Activated naive CD4-positive, alpha-beta T cell treated with anti-CD3 and anti-CD28 coated beads, Interleukin-2, amount 50 U/mL, for 24 hours (primary cell): ENCODE data around the gene PCDHA2.
"Not testable (repeated sequence)": the region's sequence is repeated elsewhere in the genome, so short reads cannot be mapped to it uniquely, and the experiment has no call there.

Experiments
- H3K27ac Mint-ChIP-seq: one replicate; pipeline ENCODE4 v1.8.0; 2021; ENCODE audit warnings: mild to moderate bottlenecking, mixed read lengths
- H3K27me3 Mint-ChIP-seq: one replicate; pipeline ENCODE4 v1.8.0; 2021; ENCODE audit warnings: mixed read lengths
- H3K36me3 Mint-ChIP-seq: one replicate; pipeline ENCODE4 v1.8.0; 2021; ENCODE audit warnings: mixed read lengths
- H3K4me1 Mint-ChIP-seq: one replicate; pipeline ENCODE4 v1.8.0; 2021; ENCODE audit warnings: mixed read lengths
- H3K4me3 Mint-ChIP-seq: one replicate; pipeline ENCODE4 v1.8.0; 2021; ENCODE audit warnings: mild to moderate bottlenecking, mixed read lengths
- H3K9me3 Mint-ChIP-seq: one replicate; pipeline ENCODE4 v1.8.0; 2021; ENCODE audit warnings: mixed read lengths

PCDHA2 gene

DNA sequence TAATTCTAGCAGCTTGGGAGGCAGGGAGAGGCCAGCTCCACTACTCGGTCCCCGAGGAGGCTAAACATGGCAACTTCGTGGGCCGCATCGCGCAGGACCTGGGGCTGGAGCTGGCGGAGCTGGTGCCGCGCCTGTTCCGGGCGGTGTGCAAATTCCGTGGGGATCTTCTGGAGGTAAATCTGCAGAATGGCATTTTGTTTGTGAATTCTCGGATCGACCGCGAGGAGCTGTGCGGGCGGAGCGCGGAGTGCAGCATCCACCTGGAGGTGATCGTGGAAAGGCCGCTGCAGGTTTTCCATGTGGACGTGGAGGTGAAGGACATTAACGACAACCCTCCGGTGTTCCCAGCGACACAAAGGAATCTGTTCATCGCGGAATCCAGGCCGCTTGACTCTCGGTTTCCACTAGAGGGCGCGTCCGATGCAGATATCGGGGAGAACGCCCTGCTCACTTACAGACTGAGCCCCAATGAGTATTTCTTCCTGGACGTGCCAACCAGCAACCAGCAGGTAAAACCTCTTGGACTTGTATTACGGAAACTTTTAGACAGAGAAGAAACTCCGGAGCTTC is 39.9 kb downstream of the PCDHA2 start:
- Mint-ChIP-seq H3K27me3 (peaks cover 36% of the 10 kb centered on the region), H3K9me3 (peaks cover 15% of the 10 kb centered on the region), H3K36me3 (peaks cover 13% of the 10 kb centered on the region)
- H3K4me1 Mint-ChIP-seq, H3K27ac Mint-ChIP-seq, H3K4me3 Mint-ChIP-seq: not testable (repeated sequence)

DNA sequence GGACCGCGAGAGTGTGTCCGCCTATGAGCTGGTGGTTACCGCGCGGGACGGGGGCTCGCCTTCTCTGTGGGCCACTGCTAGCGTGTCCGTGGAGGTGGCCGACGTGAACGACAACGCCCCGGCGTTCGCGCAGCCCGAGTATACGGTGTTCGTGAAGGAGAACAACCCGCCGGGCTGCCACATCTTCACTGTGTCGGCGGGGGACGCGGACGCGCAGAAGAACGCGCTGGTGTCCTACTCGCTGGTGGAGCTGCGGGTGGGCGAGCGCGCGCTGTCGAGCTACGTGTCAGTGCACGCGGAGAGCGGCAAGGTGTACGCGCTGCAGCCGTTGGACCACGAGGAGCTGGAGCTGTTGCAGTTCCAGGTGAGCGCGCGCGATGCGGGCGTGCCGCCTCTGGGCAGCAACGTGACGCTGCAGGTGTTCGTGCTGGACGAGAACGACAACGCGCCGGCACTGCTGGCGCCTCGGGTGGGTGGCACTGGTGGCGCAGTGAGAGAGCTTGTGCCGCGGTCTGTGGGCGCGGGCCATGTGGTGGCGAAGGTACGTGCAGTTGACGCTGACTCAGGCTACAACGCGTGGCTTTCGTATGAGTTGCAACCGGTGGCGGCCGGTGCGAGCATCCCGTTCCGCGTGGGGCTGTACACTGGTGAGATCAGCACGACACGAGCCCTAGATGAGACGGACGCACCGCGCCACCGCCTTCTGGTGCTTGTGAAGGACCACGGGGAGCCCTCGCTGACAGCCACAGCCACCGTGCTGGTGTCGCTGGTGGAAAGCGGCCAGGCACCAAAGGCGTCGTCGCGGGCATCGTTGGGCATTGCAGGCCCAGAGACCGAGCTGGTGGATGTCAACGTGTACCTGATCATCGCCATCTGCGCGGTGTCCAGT is 41.2 kb downstream of the PCDHA2 start:
- H3K27me3 Mint-ChIP-seq, result peaks cover 41% of the 10 kb centered on the region
- H3K9me3 Mint-ChIP-seq, result peaks cover 24% of the 10 kb centered on the region
- H3K4me1 Mint-ChIP-seq, result no peaks in the 10 kb centered on the region
- no peak overlapping the region for H3K27ac Mint-ChIP-seq
- H3K4me3 Mint-ChIP-seq, result no peak overlapping the region
- H3K36me3 Mint-ChIP-seq, result peaks cover 16% of the 10 kb centered on the region

GRCh38 chr5:140840978-140841962 is 46.6 kb downstream of the PCDHA2 start, which contains the start of gene PCDHA8:
PCDHA8 (plus strand) TSS chr5:140841187; CDS start chr5:140841322, 135 bp downstream.
- Mint-ChIP-seq H3K27ac (no peak within 1 kb of the TSS), H3K4me3 (no peak within 1 kb of the TSS), H3K36me3 (peaks cover 6% of the 10 kb centered on the region), H3K9me3 (peaks cover 10% of the 10 kb centered on the region), H3K27me3 (peaks cover 18% of the 10 kb centered on the region), H3K4me1 (no peaks in the 10 kb centered on the region)

DNA sequence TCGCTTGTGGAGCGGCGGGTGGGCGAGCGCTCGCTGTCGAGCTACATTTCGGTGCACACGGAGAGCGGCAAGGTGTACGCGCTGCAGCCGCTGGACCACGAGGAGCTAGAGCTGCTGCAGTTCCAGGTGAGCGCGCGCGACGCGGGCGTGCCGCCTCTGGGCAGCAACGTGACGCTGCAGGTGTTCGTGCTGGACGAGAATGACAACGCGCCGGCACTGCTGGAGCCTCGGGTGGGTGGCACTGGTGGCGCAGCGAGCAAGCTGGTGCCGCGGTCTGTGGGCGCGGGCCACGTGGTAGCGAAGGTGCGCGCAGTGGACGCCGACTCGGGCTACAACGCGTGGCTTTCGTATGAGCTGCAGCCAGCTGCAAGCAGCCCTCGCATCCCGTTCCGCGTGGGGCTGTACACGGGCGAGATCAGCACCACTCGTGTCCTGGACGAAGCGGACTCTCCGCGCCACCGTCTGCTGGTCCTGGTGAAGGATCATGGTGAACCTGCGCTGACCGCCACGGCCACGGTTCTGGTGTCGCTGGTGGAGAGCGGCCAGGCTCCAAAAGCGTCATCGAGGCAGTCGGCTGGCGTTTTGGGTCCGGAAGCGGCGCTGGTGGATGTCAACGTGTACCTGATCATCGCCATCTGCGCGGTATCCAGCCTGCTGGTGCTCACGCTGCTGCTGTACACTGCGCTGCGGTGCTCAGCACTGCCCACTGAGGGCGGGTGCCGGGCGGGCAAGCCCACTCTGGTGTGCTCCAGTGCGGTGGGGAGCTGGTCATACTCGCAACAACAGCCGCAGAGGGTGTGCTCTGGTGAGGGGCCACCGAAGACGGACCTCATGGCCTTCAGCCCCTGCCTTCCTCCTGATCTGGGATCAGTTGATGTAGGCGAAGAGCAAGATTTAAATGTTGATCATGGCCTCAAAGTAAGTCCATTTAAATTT is 48.4 kb downstream of the PCDHA2 start:
- Mint-ChIP-seq H3K27me3 (peaks cover 23% of the 10 kb centered on the region), H3K4me3 (no peak overlapping the region), H3K4me1 (no peaks in the 10 kb centered on the region), H3K9me3 (peaks cover 17% of the 10 kb centered on the region), H3K27ac (no peak overlapping the region), H3K36me3 (peaks cover 7% of the 10 kb centered on the region)
